Kidney capillary endothelial cell (primary cell): Measurements from ENCODE around the gene ZNF705A.
"Not testable (repeated sequence)": the region's sequence is repeated elsewhere in the genome, so short reads cannot be mapped to it uniquely, and the experiment has no call there.

Experiments
- DNase-seq: peaks from one replicate; pipeline ENCODE4 v3.0.0-alpha.2; 2018; ENCODE audit warnings: low spot score

ZNF705A gene

DNA sequence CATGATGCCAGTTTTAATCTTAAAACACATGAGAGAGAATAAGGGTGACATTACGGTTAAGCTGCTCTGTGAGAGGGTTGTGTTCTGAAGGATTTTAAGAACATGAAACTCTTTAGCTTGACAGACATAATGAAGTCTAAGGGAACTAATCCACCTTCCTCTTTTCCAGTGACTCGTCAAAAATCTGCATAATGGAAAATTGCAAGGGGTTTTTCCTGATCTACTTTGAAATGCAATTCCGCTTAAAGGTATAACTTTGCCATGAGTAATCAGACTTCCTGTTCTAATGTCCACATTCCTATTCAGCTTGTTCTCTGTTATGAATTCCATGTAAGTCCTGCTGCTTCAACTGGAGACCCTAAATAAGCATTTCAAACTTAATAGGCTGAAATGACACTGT is at the start of gene ZNF705A:
Gene ZNF705A, plus strand, starts transcription at position 171 of the 400 bp plus-strand sequence. CDS start 15,611 bp downstream, outside the sequence.
- DNase-seq = peak; percentile 89

DNA sequence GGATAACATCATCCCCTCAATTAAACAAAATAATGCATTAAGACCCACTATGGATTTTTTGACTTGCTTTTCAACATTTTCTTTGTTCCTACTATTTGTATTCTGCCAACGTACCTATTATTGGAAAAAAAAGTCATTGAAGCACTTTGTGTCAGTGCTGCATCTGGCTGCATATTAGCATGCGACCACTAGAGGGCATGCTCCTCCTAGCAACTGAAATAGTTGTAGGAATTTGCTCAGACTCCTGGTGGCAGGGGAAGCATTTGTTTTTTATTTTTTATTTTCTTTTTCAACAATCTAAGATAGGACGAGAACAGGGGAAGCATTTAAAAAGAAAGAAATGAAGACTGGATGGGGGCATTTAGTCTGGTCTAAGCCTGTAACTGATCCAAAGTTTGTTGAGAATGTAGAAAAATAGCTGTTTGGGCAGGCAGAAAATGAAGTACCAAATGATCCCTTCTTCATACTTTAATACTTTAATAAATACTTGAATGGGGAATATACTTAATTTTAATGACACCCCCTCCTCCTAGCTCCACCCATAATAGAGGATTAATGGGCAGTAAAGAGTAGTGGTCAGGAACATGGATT is 47.9 kb upstream of the ZNF705A start:
- DNase-seq = peak; percentile 76

DNA sequence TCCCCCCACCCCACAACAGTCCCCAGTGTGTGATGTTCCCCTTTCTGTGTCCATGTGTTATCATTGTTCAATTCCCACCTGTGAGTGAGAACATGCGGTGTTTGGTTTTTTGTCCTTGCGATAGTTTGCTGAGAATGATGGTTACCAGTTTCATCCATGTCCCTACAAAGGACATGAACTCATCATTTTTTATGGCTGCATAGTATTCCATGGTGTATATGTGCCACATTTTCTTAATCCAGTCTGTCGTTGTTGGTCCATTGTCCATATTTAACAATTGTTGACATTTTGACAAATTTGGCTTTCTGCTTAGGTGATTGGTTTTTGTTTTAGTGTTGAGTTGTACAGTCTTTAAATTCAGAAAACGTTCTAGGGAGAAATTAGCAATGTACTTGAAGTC is 43.7 kb upstream of the ZNF705A start:
- DNase-seq = not testable (repeated sequence)

DNA sequence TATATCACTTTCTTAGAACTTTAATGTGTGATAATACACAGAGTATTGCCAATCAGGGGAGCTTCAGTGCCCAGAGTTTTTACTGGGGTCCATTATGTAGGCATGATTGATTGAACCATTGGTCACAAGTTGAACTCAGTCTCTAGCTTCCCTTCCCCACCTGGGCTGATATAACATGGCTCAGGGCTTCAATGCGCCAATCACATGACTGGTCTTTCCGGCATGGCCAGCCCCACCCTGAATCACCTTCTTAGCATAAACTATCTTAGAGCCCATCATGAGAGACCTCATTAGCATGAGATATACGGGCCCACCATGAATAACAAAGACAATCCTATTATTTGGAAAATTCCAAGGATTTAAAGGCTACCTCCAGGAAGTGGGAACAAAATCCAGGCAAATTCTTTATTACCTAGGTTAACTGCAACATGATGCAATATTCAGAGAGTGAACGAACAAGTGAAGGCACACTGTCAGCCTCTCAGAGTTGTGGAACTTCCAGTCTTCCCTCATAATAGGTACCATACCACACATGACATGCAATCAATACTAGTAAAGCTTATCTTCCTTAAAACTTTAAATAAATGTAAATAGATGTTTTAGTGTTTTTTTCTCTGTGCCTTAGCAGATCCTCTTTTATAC is 36.6 kb upstream of the ZNF705A start:
- no peak for DNase-seq

DNA sequence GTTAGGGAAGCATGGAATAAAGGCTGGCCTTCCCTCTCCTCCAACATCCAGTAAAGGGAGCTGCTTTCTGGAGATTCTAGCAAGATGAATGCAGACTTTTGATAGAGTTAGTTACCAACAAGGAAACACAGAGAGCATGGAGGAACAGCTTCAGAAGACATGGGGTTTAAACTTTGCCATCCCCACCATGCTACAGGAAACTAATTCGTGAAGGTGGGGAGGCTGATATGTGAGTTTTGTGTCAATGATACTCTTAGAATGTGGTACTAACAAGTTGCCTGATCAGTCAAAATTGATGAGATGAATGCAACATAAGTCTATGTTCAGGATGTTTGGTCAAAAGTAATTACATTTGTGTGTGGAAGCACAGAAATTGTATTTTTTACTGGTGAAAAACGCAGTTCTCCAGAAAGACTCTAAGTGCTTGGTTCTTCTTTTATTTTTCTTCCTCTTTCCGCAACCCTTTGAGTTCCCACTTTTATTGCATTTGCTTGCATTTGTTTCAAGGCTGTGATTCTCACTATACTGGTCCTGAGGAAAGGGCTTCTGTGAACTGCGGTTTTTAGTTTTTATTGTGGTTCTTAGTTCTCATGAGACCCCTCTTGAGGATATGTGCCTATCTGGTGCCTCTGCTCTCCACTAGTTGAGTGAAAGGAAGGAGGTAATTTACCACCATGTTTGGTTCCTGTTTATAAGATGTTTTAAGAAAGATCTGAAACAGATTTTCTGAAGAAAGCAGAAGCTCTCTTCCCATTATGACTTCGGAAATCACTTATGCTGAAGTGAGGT is 33.5 kb upstream of the ZNF705A start, which contains the start of gene CLEC4A:
Gene CLEC4A, plus strand, starts transcription at position 494 of the 789 bp plus-strand sequence. Its CDS starts 262 bp downstream, at position 756.
- no peak for DNase-seq

DNA sequence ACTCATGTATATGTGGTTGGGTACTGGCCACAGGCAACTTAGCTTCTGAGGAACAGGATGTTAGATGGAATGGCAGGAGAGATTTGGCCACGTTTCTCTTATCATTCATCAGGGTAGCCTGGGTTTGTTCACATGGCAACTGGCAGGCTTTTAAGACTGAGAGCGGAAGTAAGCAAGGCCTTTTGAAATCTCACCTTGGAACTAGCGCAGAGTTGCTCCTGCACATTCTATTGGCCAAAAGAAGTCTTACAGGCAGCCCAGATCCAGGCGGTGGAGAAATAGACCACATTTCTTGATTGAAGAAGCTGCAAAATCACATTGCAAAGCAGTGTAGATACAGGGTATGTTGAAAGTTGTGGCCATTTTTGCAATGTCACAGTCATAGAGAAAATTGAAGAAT is 29.7 kb upstream of the ZNF705A start:
- no peak for DNase-seq

DNA sequence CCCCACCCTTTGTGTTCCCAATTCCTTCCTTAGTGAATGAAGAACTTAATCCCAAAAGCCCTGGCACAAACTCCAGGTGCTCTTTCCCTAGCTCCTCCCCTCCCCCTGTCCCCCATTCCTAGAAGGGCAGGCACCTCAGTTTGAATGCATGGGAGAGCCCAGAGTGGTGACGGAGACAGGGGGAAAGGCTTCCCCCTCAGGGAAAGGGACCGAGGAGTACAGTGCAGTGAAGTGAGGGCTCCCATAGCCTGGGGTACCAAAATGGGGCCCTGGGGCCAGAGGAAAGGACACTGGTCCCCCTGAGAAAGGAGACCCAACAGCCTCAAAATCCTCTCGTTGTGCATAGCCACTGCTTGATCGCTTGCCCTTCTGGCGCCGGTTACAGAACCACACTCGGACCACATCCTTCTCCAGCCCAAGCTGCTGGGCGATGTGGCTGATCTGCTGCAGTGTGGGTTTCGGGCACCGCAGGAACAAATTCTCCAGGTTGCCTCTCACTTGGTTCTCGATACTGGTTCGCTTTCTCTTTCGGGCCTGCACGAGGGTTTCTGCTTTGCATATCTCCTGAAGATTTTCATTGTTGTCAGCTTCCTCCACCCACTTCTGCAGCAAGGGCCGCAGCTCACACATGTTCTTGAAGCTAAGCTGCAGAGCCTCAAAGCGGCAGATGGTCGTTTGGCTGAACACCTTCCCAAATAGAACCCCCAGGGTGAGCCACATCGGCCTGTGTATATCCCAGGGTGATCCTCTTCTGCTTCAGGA is 23.0 kb upstream of the ZNF705A start:
- not testable (repeated sequence) for DNase-seq

DNA sequence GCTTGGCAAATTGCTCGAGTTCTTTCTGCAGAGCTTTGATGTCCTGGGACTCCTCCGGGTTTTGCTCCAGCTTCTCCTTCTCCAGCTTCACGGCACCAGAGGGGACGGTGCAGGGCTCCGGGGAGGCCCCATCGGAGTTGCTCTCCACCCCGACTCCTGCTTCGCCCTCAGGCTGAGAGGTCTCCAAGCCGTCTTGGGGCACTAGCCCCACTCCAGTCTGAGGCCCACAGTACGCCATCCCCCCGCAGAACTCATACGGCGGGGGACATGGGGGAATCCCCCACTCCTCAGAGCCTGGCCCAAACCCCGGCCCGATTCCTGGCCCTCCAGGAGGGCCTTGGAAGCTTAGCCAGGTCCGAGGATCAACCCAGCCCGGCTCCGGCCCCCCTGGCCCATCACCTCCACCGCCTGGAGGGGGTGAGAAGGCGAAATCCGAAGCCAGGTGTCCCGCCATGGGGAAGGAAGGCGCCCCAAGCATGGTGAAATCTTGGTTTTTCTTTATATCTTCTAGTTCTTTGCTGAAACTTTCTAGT is 22.4 kb upstream of the ZNF705A start:
- not testable (repeated sequence) for DNase-seq

DNA sequence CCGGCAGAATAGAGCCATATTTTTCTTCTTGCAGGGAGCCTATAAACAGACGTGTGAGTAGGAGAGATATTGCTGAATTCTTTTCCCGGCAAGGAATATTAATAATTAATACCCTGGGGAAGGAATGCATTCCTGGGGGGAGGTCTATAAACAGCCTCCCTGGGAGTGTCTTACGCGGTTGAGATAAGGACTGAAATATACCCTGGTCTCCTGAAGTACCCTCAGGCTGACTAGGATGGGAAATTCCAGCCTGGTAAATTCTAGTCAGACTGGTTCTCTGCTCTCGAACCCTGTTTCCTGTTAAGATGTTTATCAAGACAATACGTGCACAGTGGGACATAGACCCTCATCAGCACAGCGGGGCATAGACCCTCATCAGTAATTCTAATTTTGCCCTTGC is 15.2 kb upstream of the ZNF705A start:
- DNase-seq = not testable (repeated sequence)

DNA sequence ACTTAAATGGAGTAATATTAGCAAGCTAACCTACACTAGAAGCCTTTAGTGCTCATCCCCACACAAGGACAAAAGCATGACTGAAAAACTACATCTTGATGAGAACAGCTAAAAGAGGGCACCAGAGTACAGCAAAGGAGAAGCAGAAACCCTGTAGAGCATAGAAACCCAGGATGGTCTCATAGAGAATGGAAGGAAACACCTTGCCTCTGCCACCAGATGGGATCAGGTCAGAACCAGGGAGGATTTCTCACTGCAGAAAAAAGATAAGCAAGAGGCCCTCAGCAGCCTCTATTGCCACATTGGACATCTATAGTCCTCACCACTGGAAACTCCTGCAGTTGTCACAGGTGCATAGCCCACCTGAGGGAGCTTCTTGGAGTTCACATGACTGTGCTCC is 13.6 kb upstream of the ZNF705A start:
- no peak for DNase-seq

DNA sequence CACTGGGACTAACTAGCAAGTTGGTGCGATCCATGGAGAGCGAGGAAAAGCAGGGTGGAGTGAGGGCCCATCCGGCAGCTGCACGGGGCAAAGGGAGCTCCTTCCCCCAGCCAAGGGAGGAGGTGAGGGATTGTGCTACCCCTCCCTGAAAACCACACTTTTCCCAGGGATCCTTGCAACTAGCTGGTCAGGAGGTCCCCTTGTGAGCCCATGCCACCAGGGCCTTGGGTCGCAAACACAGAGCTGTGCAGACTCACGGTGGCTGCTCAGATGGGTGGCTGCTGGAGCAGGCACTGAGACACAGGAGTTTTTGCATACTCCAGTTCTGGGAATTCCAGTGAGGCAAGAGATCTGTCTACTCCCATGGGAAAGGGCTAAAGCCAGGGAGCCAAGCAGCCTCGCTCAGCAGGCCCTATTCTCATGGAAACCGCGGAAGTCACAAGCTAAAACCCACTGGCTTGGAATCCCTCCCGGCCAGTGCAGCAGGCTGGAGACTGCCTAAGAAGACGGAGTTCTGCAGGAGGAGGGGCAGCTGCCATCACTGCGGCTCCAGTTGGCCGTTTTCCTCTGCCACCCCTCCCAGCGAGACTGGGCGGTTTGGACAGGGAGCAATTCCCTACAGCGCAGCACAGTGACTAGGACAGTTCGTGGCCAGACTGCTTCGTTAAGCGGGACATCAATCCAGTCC is 10.9 kb upstream of the ZNF705A start:
- DNase-seq = no peak

DNA sequence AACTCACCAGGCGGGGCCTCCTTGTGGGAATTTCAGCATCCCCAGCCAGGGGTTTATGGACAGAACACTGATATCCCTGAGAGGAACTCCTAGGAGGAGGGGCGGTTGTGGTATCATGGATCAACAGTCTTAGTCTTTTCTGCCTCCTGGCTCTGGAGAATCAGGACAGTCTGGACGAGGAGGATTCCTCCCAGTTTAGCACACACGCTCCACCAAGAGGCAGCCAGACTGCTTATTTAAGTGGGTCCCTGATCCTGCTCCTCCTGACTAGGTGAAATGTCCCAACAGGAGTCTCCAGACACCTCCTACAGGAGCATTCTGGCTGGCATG is 10.4 kb upstream of the ZNF705A start:
- no peak for DNase-seq

DNA sequence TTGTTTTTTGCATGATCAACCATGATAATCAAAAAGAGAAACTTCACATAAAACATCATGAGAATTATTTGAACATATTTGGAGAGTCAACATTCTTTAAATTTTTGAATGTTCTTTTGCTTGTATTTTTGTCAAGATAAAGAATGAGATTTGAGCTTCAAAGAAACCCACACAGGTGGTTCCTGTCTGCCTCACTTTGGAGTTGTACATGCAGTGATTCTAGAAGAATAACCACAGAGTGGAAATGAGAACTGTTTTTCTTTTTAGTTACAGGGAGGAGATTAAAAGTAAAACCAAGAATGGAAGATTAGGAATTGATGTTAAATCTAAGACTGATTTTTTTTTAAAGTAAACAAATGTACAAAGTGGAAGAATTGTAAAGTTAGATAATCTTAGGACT is 2.3 kb upstream of the ZNF705A start:
- DNase-seq = no peak

DNA sequence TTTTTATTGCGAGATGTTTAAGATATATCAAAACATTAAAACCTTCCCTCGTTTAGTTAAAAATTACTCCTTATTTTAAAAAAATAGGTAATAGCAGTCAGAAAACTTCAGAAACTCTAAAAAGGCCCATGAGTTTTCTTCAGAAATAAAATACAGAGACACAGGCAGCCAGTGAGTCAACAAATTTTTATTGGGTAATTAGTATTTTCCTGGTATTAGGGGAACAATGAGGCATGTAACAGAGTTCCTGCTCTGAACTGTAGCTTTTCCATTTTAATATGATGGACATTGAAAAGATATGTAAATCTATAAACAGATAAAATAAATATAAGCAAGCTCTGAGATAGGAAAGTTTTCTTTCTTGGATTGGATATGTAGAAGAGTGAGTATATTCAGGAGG is 399 bp upstream of the ZNF705A start:
- DNase-seq = peak; percentile 21

DNA sequence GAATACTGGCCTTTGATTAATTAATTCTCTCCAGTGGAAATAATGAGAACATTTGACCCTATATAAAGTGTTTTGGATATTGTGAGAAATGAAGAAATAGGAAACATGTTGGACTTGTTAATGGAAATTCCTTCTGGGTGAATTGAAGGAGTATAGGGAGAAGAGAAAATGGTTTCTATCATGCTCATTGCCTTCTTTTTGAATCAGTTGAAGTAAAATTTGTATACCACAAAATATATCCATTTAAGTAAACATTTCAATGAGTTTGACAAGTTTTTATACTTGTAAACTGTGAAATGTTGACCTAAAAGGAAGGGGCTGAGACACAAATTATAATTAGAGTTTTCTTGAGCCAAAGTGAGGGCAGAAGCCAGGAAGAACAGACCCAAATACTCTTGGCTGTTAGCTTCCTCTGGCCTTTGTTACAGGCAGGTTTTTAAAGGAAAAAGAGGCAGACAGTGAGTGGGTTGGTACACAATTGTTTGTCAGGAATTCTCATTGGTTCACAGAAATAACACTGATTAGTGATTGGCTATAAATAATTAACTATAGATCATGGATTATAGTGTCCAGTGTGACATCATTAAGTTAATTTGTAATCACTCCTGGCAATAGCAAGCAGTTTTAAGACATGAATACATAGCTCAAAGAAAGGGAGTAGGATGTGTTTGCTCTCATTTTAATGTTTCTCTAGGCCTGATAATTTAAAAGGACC is 826 bp downstream of the ZNF705A start:
- peak; percentile 16 for DNase-seq

DNA sequence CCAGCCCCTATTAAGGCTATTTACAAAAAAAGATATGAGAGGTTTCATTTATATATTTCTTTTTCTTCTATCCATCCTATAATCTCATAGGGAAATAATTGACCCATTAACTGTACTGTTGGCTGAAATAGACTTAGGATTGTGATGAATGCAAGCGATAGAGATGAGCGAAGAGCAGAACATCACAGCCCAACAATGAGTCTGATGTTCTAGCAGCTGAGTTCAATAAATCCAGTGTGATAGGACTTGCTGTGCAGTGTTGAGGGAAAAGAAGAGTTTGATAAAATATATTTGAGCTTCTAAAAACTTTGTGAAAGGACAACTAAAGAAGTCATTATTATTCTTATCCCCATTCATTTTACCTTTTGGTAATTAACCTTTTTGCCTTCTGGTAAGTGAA is 16.1 kb downstream of the ZNF705A start:
- DNase-seq = not testable (repeated sequence)

DNA sequence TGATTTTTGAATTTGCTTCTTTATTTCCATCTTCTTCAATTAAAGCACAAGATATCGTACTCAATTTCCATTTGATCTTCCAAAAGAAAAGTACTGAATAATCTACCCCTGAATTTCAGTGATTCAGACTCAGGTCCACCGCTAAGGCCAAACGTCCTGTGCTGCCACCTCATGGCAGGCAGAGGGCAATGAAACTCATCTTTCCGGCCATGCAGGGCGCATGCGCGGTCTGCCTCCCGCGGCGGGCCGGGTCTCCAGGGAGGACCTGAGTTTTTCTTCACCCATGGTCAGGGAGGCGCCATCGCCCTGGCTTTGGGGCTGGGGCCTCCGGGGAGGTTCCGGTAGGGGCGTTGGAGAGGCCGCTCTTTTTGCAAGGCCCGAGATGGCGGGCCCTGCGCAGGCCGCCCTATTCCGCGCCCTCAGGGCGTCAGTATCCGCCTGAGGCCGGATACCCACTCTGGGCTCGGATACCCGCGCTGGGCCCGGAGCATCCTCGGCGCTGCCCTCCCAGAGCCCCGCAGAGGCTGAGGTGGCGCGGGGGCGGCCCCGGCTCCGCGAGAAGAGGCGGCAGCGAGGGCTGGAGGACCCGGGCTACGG is 23.3 kb downstream of the ZNF705A start:
- DNase-seq = peak; percentile 37

DNA sequence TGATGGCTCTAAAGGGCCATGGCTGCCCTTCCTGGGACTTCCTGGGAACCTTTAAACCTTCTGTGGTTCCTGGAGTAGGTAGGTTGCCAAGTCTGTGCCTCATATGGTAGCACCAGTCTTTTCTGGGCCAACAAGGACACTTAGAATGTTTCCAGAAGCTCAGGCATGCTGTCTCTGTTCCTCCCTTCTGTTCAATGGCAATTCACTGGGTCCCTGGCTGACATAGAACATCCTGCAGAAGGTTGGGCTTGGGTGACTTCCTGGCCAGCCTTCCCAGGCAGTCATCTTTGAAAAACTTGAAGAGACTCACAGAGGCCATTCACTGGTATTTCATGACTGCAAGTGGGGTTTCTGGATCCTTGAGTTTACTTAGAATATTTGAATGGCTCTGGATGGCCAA is 24.5 kb downstream of the ZNF705A start:
- not testable (repeated sequence) for DNase-seq

DNA sequence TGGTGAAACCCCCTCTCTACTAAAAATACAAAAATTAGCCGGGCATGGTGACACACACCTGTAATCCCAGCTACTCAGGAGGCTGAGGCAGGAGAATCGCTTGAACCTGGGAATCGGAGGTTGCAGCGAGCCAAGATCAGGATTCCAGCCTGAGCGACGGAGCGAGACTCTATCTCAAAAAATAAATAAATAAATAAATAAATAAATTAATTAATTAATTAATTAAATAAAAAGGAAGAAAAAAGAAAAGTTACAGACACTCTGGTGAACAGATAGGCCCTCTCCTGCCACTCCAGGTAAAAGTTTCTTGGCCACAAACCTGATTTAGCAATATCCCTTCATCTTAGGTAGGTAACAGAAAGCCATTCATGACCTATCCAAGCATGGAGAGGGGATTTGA is 26.1 kb downstream of the ZNF705A start:
- DNase-seq = not testable (repeated sequence)

DNA sequence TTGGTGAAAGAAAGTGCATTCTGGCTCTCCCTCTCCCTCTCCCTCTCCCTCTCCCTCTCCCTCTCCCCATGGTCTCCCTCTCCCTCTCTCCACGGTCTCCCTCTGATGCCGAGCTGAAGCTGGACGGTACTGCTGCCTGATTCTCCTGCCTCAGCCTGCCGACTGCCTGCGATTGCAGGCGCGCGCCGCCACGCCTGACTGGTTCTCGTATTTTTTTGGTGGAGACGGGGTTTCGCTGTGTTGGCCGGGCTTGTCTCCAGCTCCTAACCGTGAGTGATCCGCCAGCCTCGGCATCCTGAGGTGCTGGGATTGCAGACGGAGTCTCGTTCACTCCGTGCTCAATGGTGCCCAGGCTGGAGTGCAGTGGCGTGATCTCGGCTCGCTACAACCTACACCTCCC is 26.5 kb downstream of the ZNF705A start:
- DNase-seq = not testable (repeated sequence)
